GM12878 (cell line): ENCODE data around the gene LSM7.

Source experiments
- ATF2 ChIP-seq: IDR thresholded peaks from 2 replicates; pipeline ENCODE4 v1.6.1; 2012; ENCODE audit warnings: low read length, inconsistent platforms
- CHD1 ChIP-seq: IDR thresholded peaks from 2 replicates; pipeline ENCODE4 v1.6.1; 2012; ENCODE audit warnings: low read depth, low read length, improper control_type of control experiment
- CTCF ChIP-seq, 3 experiments: IDR thresholded peaks in 2 of 3; conservative IDR thresholded peaks in 1 of 3; 2 replicates each; pipeline ENCODE4 v1.5.1; 2011; ENCODE audit warnings: low read depth in 3 of 3, low read length in 3 of 3, mild to moderate bottlenecking in 3 of 3, control low read depth in 2 of 3, moderate library complexity in 2 of 3, inconsistent platforms in 1 of 3, mixed read lengths in 1 of 3; ENCODE audit not compliant: control insufficient read depth in 2 of 3, insufficient read depth in 1 of 3; ENCODE audit errors: extremely low read depth in 1 of 3
- E2F8 ChIP-seq: fragments of 450-650 bp; IDR thresholded peaks from 2 replicates; pipeline ENCODE4 v1.6.1; 2018; ENCODE audit warnings: mild to moderate bottlenecking, low read depth, moderate library complexity; ENCODE audit not compliant: partially characterized antibody
- ESRRA ChIP-seq: IDR thresholded peaks from 2 replicates; pipeline ENCODE4 v1.6.1; 2012; ENCODE audit warnings: mild to moderate bottlenecking, low read length, improper control_type of control experiment
- MYC ChIP-seq: IDR thresholded peaks from 2 replicates; pipeline ENCODE4 v1.6.1; 2011; ENCODE audit warnings: mild to moderate bottlenecking, low read length, moderate library complexity, inconsistent platforms; ENCODE audit not compliant: insufficient read depth, insufficient replicate concordance, insufficient read length, severe bottlenecking
- RAD21 ChIP-seq: IDR thresholded peaks from 2 replicates; pipeline ENCODE4 v1.6.1; 2011; ENCODE audit warnings: mild to moderate bottlenecking, low read depth, low read length, moderate library complexity; ENCODE audit not compliant: insufficient read depth
- SKIL ChIP-seq: fragments of 450-650 bp; IDR thresholded peaks from 2 replicates; pipeline ENCODE4 v1.6.1; 2017; ENCODE audit warnings: mild to moderate bottlenecking, low read depth, inconsistent platforms; ENCODE audit not compliant: poor library complexity, severe bottlenecking
- SMC3 ChIP-seq: IDR thresholded peaks from 2 replicates; pipeline ENCODE4 v1.6.1; 2011; ENCODE audit warnings: low read length, improper control_type of control experiment, borderline replicate concordance
- TAF1 ChIP-seq: IDR thresholded peaks from 2 replicates; pipeline ENCODE4 v1.6.1; 2011; ENCODE audit warnings: mild to moderate bottlenecking, low read depth, low read length, borderline replicate concordance
- TCF12 ChIP-seq: IDR thresholded peaks from 2 replicates; pipeline ENCODE4 v1.6.1; 2011; ENCODE audit warnings: low read depth, mild to moderate bottlenecking, low read length
- ZNF274 ChIP-seq: IDR thresholded peaks from one replicate; pipeline ENCODE4 v1.8.0; 2011; ENCODE audit not compliant: insufficient read length, insufficient read depth
- ZNF622 ChIP-seq: fragments of 450-650 bp; IDR thresholded peaks from 2 replicates; pipeline ENCODE4 v1.6.1; 2017; ENCODE audit warnings: mild to moderate bottlenecking, inconsistent platforms

GRCh38 chr19:2357279-2358206, 29.2 kb upstream of the LSM7 start:
- no peak for TF ChIP-seq SKIL
- no peak for TF ChIP-seq CTCF (IDR thresholded peaks at IDR 0.05 in 2 of 3, conservative IDR thresholded peaks at IDR 0.05 in 1 of 3; ENCODE audit: control insufficient read depth in 2 of 3, extremely low read depth in 1 of 3, insufficient read depth in 1 of 3, low read depth in 3 of 3, low read length in 3 of 3)
- no peak for TF ChIP-seq ZNF274
- TF ChIP-seq E2F8: no peak
- no peak for TF ChIP-seq ESRRA
- TF ChIP-seq ZNF622: no peak
- TF ChIP-seq CHD1: no peak
- TF ChIP-seq TAF1: no peak
- no peak for TF ChIP-seq RAD21
- TF ChIP-seq SMC3: no peak
- no peak for TF ChIP-seq ATF2
- no peak for TF ChIP-seq TCF12
- TF ChIP-seq MYC: no peak
